ENCODE measurements around the gene ARHGEF17.

Gene ARHGEF17

GRCh38 chr11:73318501-73319011 lies 10.5 kb downstream of the ARHGEF17 start:
- no peak for TF ChIP-seq CTCF (conservative IDR thresholded peaks at IDR 0.05; ENCODE audit: low read depth, low read length)
- H3K4me3 ChIP-seq (ENCODE audit: low read depth, low read length) = no peak overlapping the region
- peak; percentile 44 for DNase-seq (ENCODE audit: low read depth)

- no peak overlapping the region for H3K4me3 ChIP-seq (ENCODE audit: low read depth, low read length)
- DNase-seq (ENCODE audit: low read depth) = peak; percentile 61
- TF ChIP-seq CTCF (conservative IDR thresholded peaks at IDR 0.05; ENCODE audit: low read depth, low read length) = no peak
These were observed 12.9 kb downstream of the ARHGEF17 start for GRCh38 chr11:73320763-73321603.

- no peak for TF ChIP-seq CTCF (conservative IDR thresholded peaks at IDR 0.05; ENCODE audit: low read depth, low read length)
- DNase-seq (ENCODE audit: low read depth) = peak; percentile 84
- H3K4me3 ChIP-seq (ENCODE audit: low read depth, low read length) = no peak overlapping the region
These were observed 13.7 kb downstream of the ARHGEF17 start for GRCh38 chr11:73321604-73322381.

GRCh38 chr11:73322382-73323306 lies 14.6 kb downstream of the ARHGEF17 start:
- no peak for TF ChIP-seq CTCF (conservative IDR thresholded peaks at IDR 0.05; ENCODE audit: low read depth, low read length)
- H3K4me3 ChIP-seq (ENCODE audit: low read depth, low read length) = no peak overlapping the region
- DNase-seq (ENCODE audit: low read depth) = peak; percentile 83

GRCh38 chr11:73323464-73323863 lies 15.4 kb downstream of the ARHGEF17 start:
- no peak for TF ChIP-seq CTCF (conservative IDR thresholded peaks at IDR 0.05; ENCODE audit: low read depth, low read length)
- no peak overlapping the region for H3K4me3 ChIP-seq (ENCODE audit: low read depth, low read length)
- DNase-seq (ENCODE audit: low read depth) = peak; percentile 47

- no peak for TF ChIP-seq CTCF (conservative IDR thresholded peaks at IDR 0.05; ENCODE audit: low read depth, low read length)
- H3K4me3 ChIP-seq (ENCODE audit: low read depth, low read length) = no peak overlapping the region
- no peak for DNase-seq (ENCODE audit: low read depth)
These were observed 16.0 kb downstream of the ARHGEF17 start for GRCh38 chr11:73324116-73324515.

Measured in choroid plexus epithelial cell (primary cell).